ENCODE data around the gene KLF11. TPM values are rescaled to one million over a fixed set of nuclear protein-coding genes. Genes with fewer than 3 reads are reported as not detected.
A peak's percentile ranks its signal among the peaks of the same experiment; 100 is the strongest.
"Not testable (repeated sequence)": the region's sequence is repeated elsewhere in the genome, so short reads cannot be mapped to it uniquely, and the experiment has no call there.

KLF11 gene
- total and polyA plus RNA-seq, 9 of the 15 experiments (the other 6 are each of a cell fraction or from before 2014, with no cell fraction given) = 2.1 to 13.4 (median 6.5) TPM

DNA sequence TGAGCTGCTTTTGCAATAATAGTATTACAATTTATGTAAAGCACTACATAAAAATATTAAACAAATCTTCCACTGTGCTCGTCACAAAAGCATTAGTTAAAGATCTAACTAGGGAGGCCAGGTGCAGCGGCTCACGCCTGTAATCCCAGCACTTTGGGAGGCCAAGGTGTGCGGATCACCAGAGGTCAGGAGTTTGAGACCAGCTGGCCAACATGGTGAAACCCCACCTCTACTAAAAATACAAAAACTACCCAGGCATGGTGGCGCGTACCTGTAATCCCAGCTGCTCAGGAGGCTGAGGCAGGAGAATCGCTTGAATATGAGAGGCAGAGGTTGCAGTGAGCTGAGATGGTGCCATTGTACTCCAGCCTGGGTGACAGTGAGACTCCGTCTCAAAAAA, 12.6 kb upstream of the KLF11 start:
- FAIRE-seq; DNase-seq (ENCODE audit: extremely low read depth in 1 of 4, low spot score in 3 of 4); H4K20me1 ChIP-seq (replicated peaks; ENCODE audit: control insufficient read depth, insufficient read depth, low read length); ATAC-seq; in situ Hi-C loops (cut with MboI); H3K9me3 ChIP-seq (replicated peaks; ENCODE audit: control insufficient read depth, insufficient read depth, low read depth, low read length); H3K36me3 ChIP-seq (ENCODE audit: control insufficient read depth, insufficient read depth, low read length); H3K9me1 ChIP-seq (ENCODE audit: control insufficient read depth, insufficient read depth, low read length); BruUV-seq (replicated peaks); CTCF ChIA-PET (ENCODE audit: low intra/inter-chr PET ratio); intact Hi-C loops (cut with micrococcal nuclease); H3K27me3 ChIP-seq (ENCODE audit: control insufficient read depth in 2 of 2, insufficient read depth in 2 of 2, low read length in 2 of 2): not testable (repeated sequence)
- 25% methylated on average over 8 of the region's 8 CpGs for WGBS (ENCODE audit: insufficient coverage, low coverage, missing lambda C conversion rate)
- Histone ChIP-seq H2AFZ (ENCODE audit: low read depth, low read length) (peak overlapping the region; percentile 89), H3K4me1 (replicated peaks in 1 of 2; ENCODE audit: control insufficient read depth in 2 of 2, insufficient read depth in 2 of 2, low read length in 2 of 2) (peaks cover 43 to 73% of the 10 kb centered on the region in 2 experiments), H3K79me2 (ENCODE audit: control insufficient read depth, insufficient read depth, low read length) (peaks cover 54% of the 10 kb centered on the region), H3K27ac (ENCODE audit: extremely low read depth, low read depth, low read length) (peak overlapping the region; percentile 96), H3K9ac (ENCODE audit: insufficient read depth in 1 of 2, low read depth in 2 of 2, low read length in 2 of 2) (peak overlapping the region; percentile 89 to 91), H3K4me3 (peak overlapping the region; percentile 47), H3K4me2 (ENCODE audit: insufficient read depth, low read length) (peak overlapping the region; percentile 97)
- POLR2A ChIA-PET = interaction anchor here (0.6 to 1.8 kb wide), 8 partner anchors 8 to 907 kb away, joined by 3 to 5 read pairs (median 4); no protein-coding TSS in a partner anchor
- 0 out of 2 replicates have a peak, but pooled peaks have one; percentile 9 for TF ChIP-seq RBFOX2 (IDR thresholded peaks at IDR 0.05; ENCODE audit: low read depth, low read length)

DNA sequence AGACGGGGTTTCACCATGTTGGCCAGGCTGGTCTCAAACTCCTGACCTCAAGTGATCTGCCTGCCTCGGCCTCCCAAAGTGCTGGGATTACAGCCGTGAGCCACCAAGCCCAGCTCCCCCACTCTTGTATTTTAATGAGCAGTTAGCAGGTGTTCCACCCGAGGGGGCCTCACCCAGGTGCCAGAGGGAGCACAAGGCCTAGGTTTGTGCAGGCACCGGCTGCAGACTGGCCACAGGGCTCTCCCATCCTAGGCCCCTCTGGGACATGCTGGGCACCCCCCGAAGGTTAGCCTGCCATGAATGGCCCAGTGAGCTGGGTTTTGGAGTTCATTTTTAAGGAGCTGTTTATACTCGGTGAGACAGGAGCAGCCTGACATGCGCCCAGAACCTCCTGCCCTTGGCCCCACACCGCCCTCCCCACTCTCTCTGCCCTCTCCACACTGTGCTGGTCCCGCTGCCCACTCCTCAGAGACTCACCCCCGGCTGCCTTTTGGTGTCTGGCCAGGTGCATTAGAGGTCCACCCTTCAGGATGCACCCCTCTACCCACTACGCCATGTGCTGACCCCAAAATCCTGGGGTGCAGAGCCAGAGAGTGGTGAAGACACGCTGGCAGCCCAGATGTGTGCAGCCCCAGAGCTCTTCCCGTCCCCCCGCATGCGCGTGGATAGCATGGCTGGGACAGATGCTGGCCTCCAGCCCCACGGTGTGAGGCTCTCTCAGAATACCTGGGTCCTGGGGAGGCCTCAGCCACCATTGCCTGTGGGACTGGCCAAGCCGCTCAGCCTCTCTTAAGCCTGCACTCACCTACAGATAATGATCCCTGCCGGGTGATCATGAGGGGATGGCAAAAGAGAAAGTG, 11.2 kb upstream of the KLF11 start:
- ChIA-PET POLR2A (interaction anchor here (0.7 to 1.8 kb wide), 6 partner anchors 10 to 25 kb away, joined by 3 to 5 read pairs (median 4); no protein-coding TSS in a partner anchor), CTCF (ENCODE audit: low intra/inter-chr PET ratio) (no interaction called here)
- H3K4me1 ChIP-seq (replicated peaks in 1 of 2; ENCODE audit: control insufficient read depth in 2 of 2, insufficient read depth in 2 of 2, low read length in 2 of 2) = peaks cover 43 to 83% of the 10 kb centered on the region in 2 experiments
- DNase-seq (ENCODE audit: extremely low read depth in 1 of 4, low spot score in 3 of 4) = no peak
- H3K27me3 ChIP-seq (ENCODE audit: control insufficient read depth in 2 of 2, insufficient read depth in 2 of 2, low read length in 2 of 2) = no peaks in the 10 kb centered on the region; a peak in 1 of 5 replicates
- no peaks in the 10 kb centered on the region for H3K9me3 ChIP-seq (replicated peaks; ENCODE audit: control insufficient read depth, insufficient read depth, low read depth, low read length)
- no peaks in the 10 kb centered on the region for H3K9me1 ChIP-seq (ENCODE audit: control insufficient read depth, insufficient read depth, low read length)
- 0 out of 3 replicates have a peak, but pooled peaks cover 4% of the 10 kb centered on the region for H3K36me3 ChIP-seq (ENCODE audit: control insufficient read depth, insufficient read depth, low read length)
- H3K27ac ChIP-seq (ENCODE audit: extremely low read depth, low read depth, low read length) = no peak overlapping the region
- peaks cover 55% of the 10 kb centered on the region for H3K79me2 ChIP-seq (ENCODE audit: control insufficient read depth, insufficient read depth, low read length)
- H3K4me2 ChIP-seq (ENCODE audit: insufficient read depth, low read length) = peak overlapping the region; percentile 97
- no peak overlapping the region for H2AFZ ChIP-seq (ENCODE audit: low read depth, low read length)
- H4K20me1 ChIP-seq (replicated peaks; ENCODE audit: control insufficient read depth, insufficient read depth, low read length) = no peaks in the 10 kb centered on the region
- WGBS (ENCODE audit: insufficient coverage, low coverage, missing lambda C conversion rate) = 74% methylated on average over 18 of the region's 20 CpGs
- no peak for FAIRE-seq
- BruUV-seq (replicated peaks) = no TSS peak
- no peak for ATAC-seq
- H3K4me3 ChIP-seq = no peak overlapping the region
- intact Hi-C loops (cut with micrococcal nuclease) (no loop called here), in situ Hi-C loops (cut with MboI) (no loop called here)
- H3K9ac ChIP-seq (ENCODE audit: insufficient read depth in 1 of 2, low read depth in 2 of 2, low read length in 2 of 2) = peak overlapping the region; percentile 86 to 91; a peak in 3 of 4 replicates
- TF ChIP-seq, protein P1, sequence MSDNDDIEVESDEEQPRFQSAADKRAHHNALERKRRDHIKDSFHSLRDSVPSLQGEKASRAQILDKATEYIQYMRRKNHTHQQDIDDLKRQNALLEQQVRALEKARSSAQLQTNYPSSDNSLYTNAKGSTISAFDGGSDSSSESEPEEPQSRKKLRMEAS (CRISPR knock-in tag; IDR thresholded peaks at IDR 0.05) = peak; percentile 43; the same call in 1 of the 2 replicates
- TF ChIP-seq TOE1 (IDR thresholded peaks at IDR 0.05; ENCODE audit: borderline replicate concordance) = no peak
- TF ChIP-seq TOE1 (CRISPR knock-in tag; IDR thresholded peaks at IDR 0.05; ENCODE audit: borderline replicate concordance, low read depth) = 0 out of 2 replicates have a peak, but pooled peaks have one; percentile 12
- no peak for TF ChIP-seq ZFPM2 (CRISPR knock-in tag; IDR thresholded peaks at IDR 0.05)
